Calu3 (cell line): Measurements from ENCODE around the gene PACS2. TPM values are rescaled to one million over a fixed set of nuclear protein-coding genes. Genes with fewer than 3 reads are reported as not detected.

Experiments
- BruUV-seq: library from RNA; stranded (reverse); fragments of 400-500 nt; replicated peaks from 2 replicates; lab custom pipeline; 2021; lab: Mats Ljungman, UMichigan
- CTCF ChIA-PET: fragments of 300-600 bp; sonication (Branson Sonifier 250); formaldehyde crosslinking; loops from one replicate; lab custom pipeline; 2022; ENCODE audit warnings: antibody characterized with exemption; lab: Charles Lee
- DNase-seq: peaks from one replicate; pipeline ENCODE4 v3.0.0; 2022
- H3K27ac Mint-ChIP-seq: one replicate; pipeline ENCODE4 v1.8.0; 2022; ENCODE audit warnings: mixed read lengths; ENCODE audit not compliant: unreplicated experiment
- H3K27me3 Mint-ChIP-seq: one replicate; pipeline ENCODE4 v1.8.0; 2022; ENCODE audit warnings: mixed read lengths; ENCODE audit not compliant: unreplicated experiment
- H3K36me3 Mint-ChIP-seq: one replicate; pipeline ENCODE4 v1.8.0; 2022; ENCODE audit warnings: mild to moderate bottlenecking, moderate library complexity, mixed read lengths; ENCODE audit not compliant: insufficient read depth, unreplicated experiment
- H3K4me1 Mint-ChIP-seq: one replicate; pipeline ENCODE4 v1.8.0; 2022; ENCODE audit warnings: mild to moderate bottlenecking, low read depth, mixed read lengths; ENCODE audit not compliant: unreplicated experiment
- H3K4me3 Mint-ChIP-seq: one replicate; pipeline ENCODE4 v1.8.0; 2022; ENCODE audit warnings: mild to moderate bottlenecking, low read depth, moderate library complexity, mixed read lengths; ENCODE audit not compliant: unreplicated experiment
- H3K9me3 Mint-ChIP-seq: one replicate; pipeline ENCODE4 v1.8.0; 2022; ENCODE audit warnings: low read depth, mixed read lengths; ENCODE audit not compliant: unreplicated experiment
- intact Hi-C: fragments of 100-400 bp; cut with micrococcal nuclease; formaldehyde crosslinking; loops from one replicate; pipeline ENCODE4 v1.10.0; 2022; ENCODE audit not compliant: unreplicated experiment
- total RNA-seq: library from RNA; stranded (reverse); gene quantifications from 2 replicates; pipeline ENCODE4 v1.2.3, GENCODE V29; 2022
- TF ChIP-seq, protein P1 (sequence below): fragments of 200-600 bp; IDR thresholded peaks from one replicate; pipeline ENCODE4 v1.8.0; 2022; ENCODE audit warnings: antibody characterized with exemption; ENCODE audit not compliant: unreplicated experiment

PACS2 gene
- total RNA-seq, 1 experiment from 2014 or later = 77.3 TPM

DNA sequence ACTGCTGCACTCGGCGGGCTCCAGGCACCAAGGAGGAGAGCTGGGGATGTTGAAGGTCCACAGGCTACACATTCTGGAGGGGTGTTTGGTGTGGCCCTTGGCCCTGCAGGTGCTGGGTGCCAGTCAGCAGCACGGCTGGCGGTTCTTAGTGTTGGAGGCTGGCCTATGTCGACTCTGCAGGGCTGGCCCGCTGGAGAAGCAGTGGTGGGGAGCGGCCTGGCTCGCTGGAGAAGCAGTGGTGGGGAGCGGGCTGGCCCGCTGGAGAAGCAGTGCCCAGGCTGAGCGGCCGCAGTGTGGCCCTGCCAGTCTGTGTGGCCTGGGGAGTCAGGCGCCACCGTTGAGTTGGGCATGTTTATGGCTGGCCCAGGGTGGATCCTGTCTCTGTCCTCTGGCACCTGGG, 132.4 kb downstream of the PACS2 start:
- no peak overlapping the region for H3K4me3 Mint-ChIP-seq
- no TSS peak for BruUV-seq
- H3K27me3 Mint-ChIP-seq = no peaks in the 10 kb centered on the region
- no peak overlapping the region for H3K27ac Mint-ChIP-seq
- CTCF ChIA-PET = no interaction called here
- no peaks in the 10 kb centered on the region for H3K9me3 Mint-ChIP-seq
- peaks cover 25% of the 10 kb centered on the region for H3K36me3 Mint-ChIP-seq
- TF ChIP-seq, protein P1, sequence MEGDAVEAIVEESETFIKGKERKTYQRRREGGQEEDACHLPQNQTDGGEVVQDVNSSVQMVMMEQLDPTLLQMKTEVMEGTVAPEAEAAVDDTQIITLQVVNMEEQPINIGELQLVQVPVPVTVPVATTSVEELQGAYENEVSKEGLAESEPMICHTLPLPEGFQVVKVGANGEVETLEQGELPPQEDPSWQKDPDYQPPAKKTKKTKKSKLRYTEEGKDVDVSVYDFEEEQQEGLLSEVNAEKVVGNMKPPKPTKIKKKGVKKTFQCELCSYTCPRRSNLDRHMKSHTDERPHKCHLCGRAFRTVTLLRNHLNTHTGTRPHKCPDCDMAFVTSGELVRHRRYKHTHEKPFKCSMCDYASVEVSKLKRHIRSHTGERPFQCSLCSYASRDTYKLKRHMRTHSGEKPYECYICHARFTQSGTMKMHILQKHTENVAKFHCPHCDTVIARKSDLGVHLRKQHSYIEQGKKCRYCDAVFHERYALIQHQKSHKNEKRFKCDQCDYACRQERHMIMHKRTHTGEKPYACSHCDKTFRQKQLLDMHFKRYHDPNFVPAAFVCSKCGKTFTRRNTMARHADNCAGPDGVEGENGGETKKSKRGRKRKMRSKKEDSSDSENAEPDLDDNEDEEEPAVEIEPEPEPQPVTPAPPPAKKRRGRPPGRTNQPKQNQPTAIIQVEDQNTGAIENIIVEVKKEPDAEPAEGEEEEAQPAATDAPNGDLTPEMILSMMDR = no peak
- intact Hi-C loops = no loop called here
- no peak for DNase-seq
- no peaks in the 10 kb centered on the region for H3K4me1 Mint-ChIP-seq

Other genes starting within 250 kb of the PACS2 start
- gene GPR132, start 249.3 kb upstream of the PACS2 start, total RNA-seq = 1.4 TPM in 2 replicates
- 13.8 and 17.6 TPM in 2 replicates for gene JAG2, start 146.0 kb upstream of the PACS2 start, total RNA-seq
- gene NUDT14, start 133.4 kb upstream of the PACS2 start, total RNA-seq = 38.0 TPM in 2 replicates
- gene BTBD6, start 66.2 kb upstream of the PACS2 start, total RNA-seq = 29.7 and 30.1 TPM in 2 replicates
- 38.4 and 43.7 TPM in 2 replicates for gene BRF1, start 13.7 kb upstream of the PACS2 start, total RNA-seq
- gene TEX22, start 83.8 kb downstream of the PACS2 start, total RNA-seq = 1.6 and 2.8 TPM in 2 replicates
- 161 and 168 TPM in 2 replicates for gene MTA1, start 105.1 kb downstream of the PACS2 start, total RNA-seq
- gene CRIP2, start 160.1 kb downstream of the PACS2 start, total RNA-seq = 70.1 and 71.8 TPM in 2 replicates
- 7.1 and 13.2 TPM in 2 replicates for gene CRIP1, start 172.1 kb downstream of the PACS2 start, total RNA-seq
- 33.7 and 36.8 TPM in 2 replicates for gene TEDC1, start 176.5 kb downstream of the PACS2 start, total RNA-seq
- 0.38 and 0.42 TPM in 2 replicates for gene TMEM121, start 211.8 kb downstream of the PACS2 start, total RNA-seq